ENCODE results near the gene KRTAP19-2. TPM values are rescaled to one million over a fixed set of nuclear protein-coding genes. Genes with fewer than 3 reads are reported as not detected.
"Not testable (repeated sequence)": the region's sequence is repeated elsewhere in the genome, so short reads cannot be mapped to it uniquely, and the experiment has no call there.

KRTAP19-2 gene
- not detected in 2 replicates for total RNA-seq (2014; rRNA removed; shearing (Covaris generic))

GRCh38 chr21:30487336-30487735 lies at the start of gene KRTAP19-2:
Gene KRTAP19-2, minus strand, starts transcription at chr21:30487436. Its CDS starts 88 bp downstream, at chr21:30487348.
- no peak for DNase-seq (ENCODE audit: low spot score)

- DNase-seq (ENCODE audit: low spot score): no peak
Measured at GRCh38 chr21:30518876-30519275, 31.6 kb upstream of the KRTAP19-2 start.

GRCh38 chr21:30515681-30516080 lies 28.4 kb upstream of the KRTAP19-2 start:
- DNase-seq (ENCODE audit: low spot score): no peak

GRCh38 chr21:30505621-30506205 lies 18.5 kb upstream of the KRTAP19-2 start:
- not testable (repeated sequence) for DNase-seq (ENCODE audit: low spot score)

- DNase-seq (ENCODE audit: low spot score): no peak
Measured at GRCh38 chr21:30502041-30502440, 14.8 kb upstream of the KRTAP19-2 start, which contains the start of gene KRTAP19-5. Gene KRTAP19-5, minus strand, starts transcription at chr21:30502141. Its CDS starts 51 bp downstream, at chr21:30502090.

- no peak for DNase-seq (ENCODE audit: low spot score)
Measured at GRCh38 chr21:30497065-30497464, 9.8 kb upstream of the KRTAP19-2 start, which contains the start of gene KRTAP19-4. Gene KRTAP19-4, minus strand, starts transcription at chr21:30497165. Its CDS starts 55 bp downstream, at chr21:30497110.

GRCh38 chr21:30491963-30492428 lies 4.8 kb upstream of the KRTAP19-2 start, which contains the start of gene KRTAP19-3:
Gene KRTAP19-3, minus strand, starts transcription at chr21:30492013. Its CDS starts 56 bp downstream, at chr21:30491957.
- DNase-seq (ENCODE audit: low spot score): no peak

GRCh38 chr21:30486180-30486579 lies 1.1 kb downstream of the KRTAP19-2 start:
- DNase-seq (ENCODE audit: low spot score): no peak

- DNase-seq (ENCODE audit: low spot score): no peak
Measured at GRCh38 chr21:30482130-30482529, 5.1 kb downstream of the KRTAP19-2 start.

GRCh38 chr21:30480145-30480544 lies 7.1 kb downstream of the KRTAP19-2 start, which contains the start of gene KRTAP19-1:
Gene KRTAP19-1, minus strand, starts transcription at chr21:30480367. Its CDS starts 50 bp downstream, at chr21:30480317.
- DNase-seq (ENCODE audit: low spot score): no peak

- DNase-seq (ENCODE audit: low spot score): no peak
Measured at GRCh38 chr21:30479259-30479658, 8.0 kb downstream of the KRTAP19-2 start.

GRCh38 chr21:30478004-30478403 lies 9.2 kb downstream of the KRTAP19-2 start:
- DNase-seq (ENCODE audit: low spot score): no peak

- no peak for DNase-seq (ENCODE audit: low spot score)
Measured at GRCh38 chr21:30468900-30469714, 18.1 kb downstream of the KRTAP19-2 start.

GRCh38 chr21:30463713-30464112 lies 23.5 kb downstream of the KRTAP19-2 start:
- DNase-seq (ENCODE audit: low spot score): peak; percentile 4

- no peak for DNase-seq (ENCODE audit: low spot score)
Measured at GRCh38 chr21:30448514-30448913, 38.7 kb downstream of the KRTAP19-2 start.

GRCh38 chr21:30447056-30447455 lies 40.2 kb downstream of the KRTAP19-2 start:
- DNase-seq (ENCODE audit: low spot score): no peak

GRCh38 chr21:30444204-30444603 lies 43.0 kb downstream of the KRTAP19-2 start:
- DNase-seq (ENCODE audit: low spot score): no peak

GRCh38 chr21:30443226-30443625 lies 44.0 kb downstream of the KRTAP19-2 start:
- no peak for DNase-seq (ENCODE audit: low spot score)

GRCh38 chr21:30439975-30440374 lies 47.3 kb downstream of the KRTAP19-2 start, which contains the start of gene KRTAP15-1:
Gene KRTAP15-1, plus strand, starts transcription at chr21:30440275. Its CDS starts 53 bp downstream, at chr21:30440328.
- no peak for DNase-seq (ENCODE audit: low spot score)

Measured in A172 (cell line).